GM12891 (cell line): ENCODE measurements around the gene SLC17A7.
"Not testable (repeated sequence)": the region's sequence is repeated elsewhere in the genome, so short reads cannot be mapped to it uniquely, and the experiment has no call there.

Source experiments
- PAX5 ChIP-seq: IDR thresholded peaks from 2 replicates; pipeline ENCODE4 v1.6.1; 2011; ENCODE audit warnings: low read length, moderate library complexity, mild to moderate bottlenecking; ENCODE audit not compliant: insufficient read depth, severe bottlenecking
- POLR2A ChIP-seq: IDR thresholded peaks from 2 replicates; pipeline ENCODE4 v1.6.1; 2011; ENCODE audit warnings: low read depth, low read length, control low read depth
- POLR2AphosphoS5 ChIP-seq: IDR thresholded peaks from 2 replicates; pipeline ENCODE4 v1.6.1; 2011; ENCODE audit warnings: low read depth, low read length, control low read depth
- POU2F2 ChIP-seq: IDR thresholded peaks from 2 replicates; pipeline ENCODE4 v1.6.1; 2011; ENCODE audit warnings: low read depth, mild to moderate bottlenecking, control low read depth, low read length, moderate library complexity
- SPI1 ChIP-seq: IDR thresholded peaks from 2 replicates; pipeline ENCODE4 v1.6.1; 2011; ENCODE audit warnings: low read depth, low read length, control low read depth
- TAF1 ChIP-seq: IDR thresholded peaks from 2 replicates; pipeline ENCODE4 v1.6.1; 2011; ENCODE audit warnings: low read depth, low read length, control low read depth

DNA sequence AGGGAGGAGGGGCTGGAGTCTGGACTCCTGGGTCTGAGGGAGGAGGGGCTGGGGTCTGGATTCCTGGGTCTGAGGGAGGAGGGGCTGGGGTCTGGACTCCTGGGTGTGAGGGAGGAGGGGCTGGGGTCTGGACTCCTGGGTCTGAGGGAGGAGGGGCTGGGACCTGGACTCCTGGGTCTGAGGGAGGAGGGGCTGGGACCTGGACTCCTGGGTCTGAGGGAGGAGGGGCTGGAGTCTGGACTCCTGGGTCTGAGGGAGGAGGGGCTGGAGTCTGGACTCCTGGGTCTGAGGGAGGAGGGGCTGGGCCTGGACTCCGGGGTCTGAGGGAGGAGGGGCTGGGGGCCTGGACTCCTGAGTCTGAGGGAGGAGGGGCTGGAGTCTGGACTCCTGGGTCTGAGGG is 19.8 kb upstream of the SLC17A7 start:
- TF ChIP-seq POLR2AphosphoS5, POLR2A, TAF1, POU2F2, PAX5, SPI1: not testable (repeated sequence)
